Ovary (tissue), 9 donors: ENCODE results near the gene CEBPZ. TPM values are rescaled to one million over a fixed set of nuclear protein-coding genes. Genes with fewer than 3 reads are reported as not detected.

Source experiments
- DNase-seq, 5 donors: peaks; one replicate each; pipeline ENCODE4 v3.0.0-alpha.2; 2019 to 2020
- H3K27ac ChIP-seq, 2 donors: fragments of 200-600 bp; one replicate each; pipeline versions ENCODE4 v1.5.1 to v1.8.0; 2019 to 2022
- H3K27me3 ChIP-seq: fragments of 200-600 bp; one replicate; pipeline ENCODE4 v1.8.0; 2022
- H3K36me3 ChIP-seq: fragments of 200-600 bp; sonication (generic); one replicate; pipeline ENCODE4 v1.5.1; 2019
- H3K4me1 ChIP-seq: one replicate; pipeline ENCODE4 v1.8.1; 2013; ENCODE audit warnings: mild to moderate bottlenecking, moderate library complexity; ENCODE audit not compliant: insufficient read depth
- H3K4me3 ChIP-seq: fragments of 200-600 bp; sonication (generic); one replicate; pipeline ENCODE4 v1.5.1; 2017
- H3K9me3 ChIP-seq, 2 donors: fragments of 200-600 bp in 1 of 2; sonication (generic) in 1 of 2; one replicate each; pipeline versions ENCODE4 v1.5.1 to v1.8.1; 2013 to 2019; ENCODE audit warnings: mild to moderate bottlenecking in 1 of 2, moderate library complexity in 1 of 2
- CTCF ChIP-seq, 3 donors: fragments of 450-650 bp in 2 of 3; fragments of 200-600 bp in 1 of 3; IDR thresholded peaks; one replicate each; pipeline versions ENCODE4 v1.5.1 to v1.8.0; 2016 to 2022; ENCODE audit warnings: antibody characterized with exemption in 3 of 3, mild to moderate bottlenecking in 1 of 3
- EP300 ChIP-seq: sonication (generic); formaldehyde crosslinking; IDR thresholded peaks from one replicate; pipeline ENCODE4 v1.6.1; 2017; ENCODE audit warnings: antibody characterized with exemption
- POLR2A ChIP-seq: fragments of 450-650 bp; IDR thresholded peaks from one replicate; pipeline ENCODE4 v1.6.1; 2017; ENCODE audit warnings: antibody characterized with exemption, mild to moderate bottlenecking, moderate library complexity
- WGBS, 3 donors: extraction: QIAGEN DNeasy Blood & Tissue Kit in 1 of 3; methylation state at CpG; one replicate each; pipeline versions ENCODE4 v1.1.5 to v1.1.7; 2013 to 2017; 5-methylcytosine and 5-hydroxymethylcytosine counted together
- intact Hi-C, 4 donors: fragments of 100-400 bp; cut with DNase I; formaldehyde crosslinking; loops; one replicate each; pipeline versions ENCODE4 v1.11.0 to v1.15.1; 2022 to 2023
- polyA plus RNA-seq, 2 donors: library from polyadenylated mRNA; stranded (reverse); fragments of 200-250 nt in 1 of 2; fragments of 350-450 nt in 1 of 2; fragmentation: Illumina TruSeq in 1 of 2; extraction: RNeasy Lipid Tissue Mini Kit (QIAGEN cat#74804) in 1 of 2; gene quantifications; one replicate each; pipeline ENCODE4 v1.2.3, GENCODE V29; 2013 to 2014
- total RNA-seq, 7 donors: library from RNA; depleted of rRNA in 2 of 7; stranded (reverse); fragments of >200 nt in 2 of 7; fragmentation: NEBNext Ultra II Directional in 3 of 7; extraction: Animal tissue kit (Norgen Biotek cat#: 25700) in 3 of 7; gene quantifications; one replicate each; pipeline versions ENCODE4 v1.1.0 to v1.2.4, GENCODE V29; 2016 to 2023
- donor health status: DM: no; HTN: no; CAD: no; lungs with moderate emphysema.
- donor health status: DM: no; HTN: no; CAD: no.
- donor health status: Bipolar disorder and iron deficiency.
- donor health status: DM: yes; HTN: yes; CAD: no.
- donor health status: DM: no; HTN: no; CAD: no.
- donor health status: DM: yes; HTN: yes; CAD: no.

The CEBPZ gene
- total and polyA plus RNA-seq, 9 donors: 24.0 to 56.5 (median 47.4) TPM

GRCh38 chr2:37190290-37190689 lies 41.1 kb downstream of the CEBPZ start:
- Histone ChIP-seq H3K4me3 (no peak overlapping the region), H3K27ac (no peak overlapping the region), H3K9me3 (no peaks in the 10 kb centered on the region), H3K36me3 (no peaks in the 10 kb centered on the region), H3K27me3 (no peaks in the 10 kb centered on the region), H3K4me1 (no peaks in the 10 kb centered on the region)
- intact Hi-C loops: no loop called here
- DNase-seq: no peak
- TF ChIP-seq POLR2A (no peak), CTCF (IDR thresholded peaks at IDR 0.05) (no peak), EP300 (no peak)
- WGBS, 3 donors: 85 to 93% (median 89%) methylated on average over 4 of the region's 4 CpGs

- Histone ChIP-seq H3K4me3 (no peak overlapping the region), H3K9me3 (no peaks in the 10 kb centered on the region), H3K27me3 (no peaks in the 10 kb centered on the region), H3K36me3 (no peaks in the 10 kb centered on the region), H3K27ac (peak overlapping the region in 1 of 2 donors; percentile 31), H3K4me1 (no peaks in the 10 kb centered on the region)
- intact Hi-C loops: no loop called here
- WGBS, 3 donors: 64 to 68% (median 66%) methylated on average over 6 of the region's 6 CpGs
- peak; percentile 48 to 68 (median 51) for DNase-seq
- TF ChIP-seq EP300 (no peak), POLR2A (no peak), CTCF (IDR thresholded peaks at IDR 0.05) (no peak)
Measured at GRCh38 chr2:37189452-37190153, 41.8 kb downstream of the CEBPZ start.

GRCh38 chr2:37188570-37188969 lies 42.8 kb downstream of the CEBPZ start, which contains the start of gene SULT6B1:
TSS of gene SULT6B1 (minus strand) at chr2:37188670. CDS start at chr2:37188640, 30 bp downstream.
- H3K4me1 ChIP-seq: no peaks in the 10 kb centered on the region
- H3K27me3 ChIP-seq: no peaks in the 10 kb centered on the region
- WGBS, 3 donors: 90 to 97% (median 93%) methylated on average over 2 of the region's 2 CpGs
- intact Hi-C loops: no loop called here
- no peaks in the 10 kb centered on the region for H3K36me3 ChIP-seq
- no peak within 1 kb of the TSS for H3K4me3 ChIP-seq
- no peak for TF ChIP-seq EP300
- TF ChIP-seq POLR2A: no peak
- TF ChIP-seq CTCF (IDR thresholded peaks at IDR 0.05): no peak
- peak within 1 kb of the TSS in 1 of 2 donors; percentile 31 for H3K27ac ChIP-seq
- no peaks in the 10 kb centered on the region for H3K9me3 ChIP-seq
- no peak for DNase-seq

GRCh38 chr2:37181726-37182684 lies 49.4 kb downstream of the CEBPZ start:
- Histone ChIP-seq H3K36me3 (no peaks in the 10 kb centered on the region), H3K4me3 (no peak overlapping the region), H3K27me3 (no peaks in the 10 kb centered on the region), H3K4me1 (no peaks in the 10 kb centered on the region), H3K9me3 (no peaks in the 10 kb centered on the region), H3K27ac (no peak overlapping the region)
- WGBS, 3 donors: 72 to 84% (median 82%) methylated on average over 17 of the region's 17 CpGs
- DNase-seq: no peak
- TF ChIP-seq CTCF (IDR thresholded peaks at IDR 0.05) (no peak), POLR2A (no peak), EP300 (no peak)
- intact Hi-C loops: no loop called here
